ENCODE data around the gene CRELD1. TPM values are rescaled to one million over a fixed set of nuclear protein-coding genes. Genes with fewer than 3 reads are reported as not detected.

CRELD1 gene
- total RNA-seq, 1 donor from 2014 or later = 51.4 TPM

DNA sequence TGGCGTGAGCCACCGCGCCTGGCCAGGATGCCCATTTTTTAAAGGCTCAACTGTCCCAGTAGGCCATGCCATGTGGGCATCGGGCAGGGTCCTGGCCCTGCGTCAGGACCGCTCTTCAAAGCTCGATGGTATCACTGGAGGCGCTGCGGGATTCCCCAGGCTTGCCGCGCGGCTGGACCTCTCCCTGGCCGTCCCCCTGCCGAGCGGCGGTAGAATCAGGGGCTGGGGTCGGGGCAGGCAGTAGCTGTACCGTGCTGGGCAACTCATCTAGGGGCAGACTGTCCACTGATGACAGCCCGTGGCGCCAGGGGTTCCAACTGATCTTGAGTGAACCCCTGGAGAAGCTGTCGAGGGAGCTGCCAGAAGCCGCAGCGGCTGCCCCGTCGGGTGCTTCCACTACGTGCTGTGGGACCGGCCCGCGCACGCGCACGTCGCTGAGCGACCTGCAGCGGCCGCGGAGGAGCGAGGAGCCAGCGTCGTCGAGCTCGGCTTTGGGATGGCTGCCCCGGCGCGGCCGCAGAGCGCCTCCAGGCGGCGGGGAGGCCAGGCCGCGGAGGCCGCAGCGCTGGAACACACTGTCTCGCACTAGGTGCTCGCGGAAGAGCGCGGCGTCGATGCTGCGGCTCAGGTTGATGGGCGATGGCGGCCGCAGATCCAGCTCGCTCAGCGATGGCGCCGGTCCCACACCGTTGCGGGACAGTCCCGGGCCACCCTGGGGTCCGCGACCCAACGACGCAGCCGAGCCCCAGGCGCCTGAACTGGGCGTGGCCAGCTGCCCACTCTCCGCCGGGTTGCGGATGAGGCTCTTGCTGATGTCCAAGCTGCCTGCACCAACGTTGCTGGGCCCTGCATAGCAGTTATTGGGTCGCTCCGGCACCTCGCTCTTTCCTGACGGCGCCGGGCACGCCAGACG is 12.7 kb downstream of the CRELD1 start:
- DNase-seq (peak; percentile 96), ATAC-seq (peak; percentile 93)
- peak overlapping the region; percentile 78 for H3K27ac ChIP-seq
- H3K27me3 ChIP-seq = no peaks in the 10 kb centered on the region
- H3K4me3 ChIP-seq = peak overlapping the region; percentile 63
- TF ChIP-seq, protein P1, sequence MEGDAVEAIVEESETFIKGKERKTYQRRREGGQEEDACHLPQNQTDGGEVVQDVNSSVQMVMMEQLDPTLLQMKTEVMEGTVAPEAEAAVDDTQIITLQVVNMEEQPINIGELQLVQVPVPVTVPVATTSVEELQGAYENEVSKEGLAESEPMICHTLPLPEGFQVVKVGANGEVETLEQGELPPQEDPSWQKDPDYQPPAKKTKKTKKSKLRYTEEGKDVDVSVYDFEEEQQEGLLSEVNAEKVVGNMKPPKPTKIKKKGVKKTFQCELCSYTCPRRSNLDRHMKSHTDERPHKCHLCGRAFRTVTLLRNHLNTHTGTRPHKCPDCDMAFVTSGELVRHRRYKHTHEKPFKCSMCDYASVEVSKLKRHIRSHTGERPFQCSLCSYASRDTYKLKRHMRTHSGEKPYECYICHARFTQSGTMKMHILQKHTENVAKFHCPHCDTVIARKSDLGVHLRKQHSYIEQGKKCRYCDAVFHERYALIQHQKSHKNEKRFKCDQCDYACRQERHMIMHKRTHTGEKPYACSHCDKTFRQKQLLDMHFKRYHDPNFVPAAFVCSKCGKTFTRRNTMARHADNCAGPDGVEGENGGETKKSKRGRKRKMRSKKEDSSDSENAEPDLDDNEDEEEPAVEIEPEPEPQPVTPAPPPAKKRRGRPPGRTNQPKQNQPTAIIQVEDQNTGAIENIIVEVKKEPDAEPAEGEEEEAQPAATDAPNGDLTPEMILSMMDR (IDR thresholded peaks at IDR 0.05) = peak; percentile 75
- intact Hi-C loops (cut with DNase I) = no loop called here
- peaks cover 5% of the 10 kb centered on the region for H3K4me1 ChIP-seq
- no peaks in the 10 kb centered on the region for H3K9me3 ChIP-seq
- peaks cover 6% of the 10 kb centered on the region for H3K36me3 ChIP-seq

DNA sequence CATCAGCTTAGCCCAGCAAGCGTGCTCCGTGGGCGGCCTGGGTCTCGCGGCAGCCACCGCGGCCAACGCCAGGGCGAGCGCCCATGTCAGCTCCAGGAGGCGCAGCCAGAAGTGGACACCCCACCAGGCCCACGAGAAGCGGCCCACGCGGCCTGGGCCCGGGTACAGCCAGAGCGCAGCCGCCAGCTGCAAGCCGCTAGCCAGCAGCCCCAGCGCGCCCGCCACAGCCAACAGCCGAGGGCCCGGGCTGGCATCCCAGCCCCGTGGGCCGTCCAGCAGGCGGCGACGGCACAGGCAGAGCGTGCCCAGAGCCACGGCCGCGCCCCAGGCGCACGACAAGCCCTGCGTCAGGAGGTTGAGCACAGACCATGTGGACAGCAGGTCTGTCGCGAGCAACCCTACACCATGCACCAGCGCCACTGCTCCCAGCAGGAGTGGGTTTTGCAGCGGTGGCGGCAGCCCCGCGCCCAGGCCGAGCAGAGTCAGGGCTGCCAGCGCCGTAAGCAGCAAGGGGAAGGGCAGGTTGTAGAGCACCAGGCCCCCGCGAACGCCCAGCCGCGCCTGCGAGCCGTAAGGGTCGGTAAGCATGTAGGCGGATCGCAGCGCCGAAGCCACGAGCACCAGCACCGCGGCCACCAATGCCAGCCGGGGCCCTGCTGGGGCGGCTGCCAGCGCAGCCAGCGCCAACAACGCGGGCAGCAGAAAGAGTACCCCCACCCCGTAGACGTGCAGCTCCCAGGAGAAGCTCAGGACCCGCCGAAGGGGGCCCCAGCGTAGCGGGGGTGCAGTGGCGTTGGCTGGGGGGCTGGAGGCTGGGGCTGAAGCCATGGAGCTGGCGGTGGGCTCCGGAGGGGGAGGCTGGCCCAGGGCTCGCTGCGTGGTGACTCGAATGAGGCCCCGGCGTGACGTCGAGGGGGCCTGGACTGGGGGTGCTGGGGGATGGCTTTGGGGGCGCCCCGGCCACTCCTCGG is 13.7 kb downstream of the CRELD1 start:
- ATAC-seq (peak; percentile 87), DNase-seq (peak; percentile 90)
- Histone ChIP-seq H3K36me3 (peaks cover 4% of the 10 kb centered on the region), H3K4me1 (peaks cover 14% of the 10 kb centered on the region), H3K27me3 (no peaks in the 10 kb centered on the region), H3K4me3 (peak overlapping the region; percentile 63), H3K27ac (peak overlapping the region; percentile 78), H3K9me3 (no peaks in the 10 kb centered on the region)
- intact Hi-C loops (cut with DNase I) = no loop called here
- TF ChIP-seq, protein P1 (IDR thresholded peaks at IDR 0.05) = peak; percentile 56

DNA sequence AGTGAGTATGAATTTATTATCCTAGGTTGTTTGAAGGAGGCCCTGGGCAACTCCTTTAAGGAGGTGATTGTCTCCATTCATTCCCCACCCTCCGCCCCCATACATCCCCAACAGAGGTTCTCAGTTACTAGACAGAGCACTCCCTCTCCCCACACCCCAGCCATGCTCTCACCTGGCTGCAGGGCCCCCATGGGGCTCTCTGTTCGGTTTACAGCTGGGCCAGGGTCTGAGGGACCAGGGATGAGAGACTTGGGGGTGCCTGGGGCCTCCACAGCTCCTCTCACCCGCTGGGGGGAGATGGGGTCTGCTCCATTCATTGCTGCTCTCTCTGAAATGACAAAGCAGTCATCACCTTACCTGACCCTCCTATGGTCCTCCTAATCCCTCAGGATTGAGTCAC is 15.0 kb downstream of the CRELD1 start:
- DNase-seq (no peak), ATAC-seq (no peak)
- no peak overlapping the region for H3K27ac ChIP-seq
- peaks cover 15% of the 10 kb centered on the region for H3K4me1 ChIP-seq
- TF ChIP-seq, protein P1 (IDR thresholded peaks at IDR 0.05) = no peak
- H3K4me3 ChIP-seq = no peak overlapping the region
- no peaks in the 10 kb centered on the region for H3K9me3 ChIP-seq
- intact Hi-C loops (cut with DNase I) = no loop called here
- no peaks in the 10 kb centered on the region for H3K27me3 ChIP-seq
- no peaks in the 10 kb centered on the region for H3K36me3 ChIP-seq

DNA sequence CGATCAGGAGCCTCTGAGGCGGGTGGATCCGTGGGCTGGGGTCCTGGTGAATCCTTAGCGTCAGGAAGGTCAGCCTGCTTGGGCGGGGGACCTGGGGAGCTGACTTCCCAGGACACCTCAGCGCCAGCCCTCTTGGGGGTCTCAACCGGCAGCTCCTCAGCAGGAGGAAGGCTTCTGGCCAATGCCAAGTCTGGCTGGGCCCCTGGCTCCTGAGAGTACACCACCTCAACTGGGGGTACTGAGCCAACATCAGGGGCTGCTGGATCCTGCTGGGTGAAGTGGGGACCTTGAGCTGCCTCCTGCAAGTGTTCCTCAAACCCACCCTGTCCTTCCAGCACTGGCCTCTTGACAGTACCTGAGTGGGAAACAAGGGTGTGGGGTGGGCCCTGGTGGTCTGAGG is 15.5 kb downstream of the CRELD1 start:
- Histone ChIP-seq H3K36me3 (no peaks in the 10 kb centered on the region), H3K27ac (no peak overlapping the region), H3K4me1 (peaks cover 15% of the 10 kb centered on the region), H3K27me3 (no peaks in the 10 kb centered on the region), H3K9me3 (no peaks in the 10 kb centered on the region), H3K4me3 (no peak overlapping the region)
- intact Hi-C loops (cut with DNase I) = no loop called here
- DNase-seq = no peak
- ATAC-seq = no peak
- TF ChIP-seq, protein P1 (IDR thresholded peaks at IDR 0.05) = no peak

DNA sequence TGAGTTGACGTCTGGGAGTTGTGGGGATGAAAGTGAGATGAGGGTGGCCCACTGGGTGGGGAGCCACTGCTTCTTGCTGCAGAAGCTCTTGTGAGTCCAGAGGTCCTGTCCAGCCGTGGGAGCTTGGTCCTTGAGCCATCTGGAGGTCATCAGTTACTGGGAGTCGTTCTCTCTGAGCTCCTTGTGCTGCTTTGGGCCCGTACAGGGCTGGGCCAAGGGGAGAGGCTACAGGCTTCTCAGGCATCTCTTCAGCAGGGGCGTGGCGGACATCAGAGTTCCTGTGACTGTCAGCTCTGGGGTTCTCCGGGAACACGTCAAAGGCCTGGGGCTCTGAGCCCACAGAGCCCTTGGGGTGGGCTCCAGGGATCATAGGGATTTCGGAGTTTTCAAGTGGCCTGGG is 16.0 kb downstream of the CRELD1 start:
- Histone ChIP-seq H3K27me3 (no peaks in the 10 kb centered on the region), H3K4me1 (peaks cover 15% of the 10 kb centered on the region), H3K4me3 (no peak overlapping the region), H3K9me3 (no peaks in the 10 kb centered on the region), H3K27ac (no peak overlapping the region), H3K36me3 (no peaks in the 10 kb centered on the region)
- intact Hi-C loops (cut with DNase I) = no loop called here
- TF ChIP-seq, protein P1 (IDR thresholded peaks at IDR 0.05) = no peak
- DNase-seq = no peak
- no peak for ATAC-seq

Data from upper lobe of right lung (tissue), 1 donor.